Calu3 (cell line): ENCODE measurements around the gene NBAS. TPM values are rescaled to one million over a fixed set of nuclear protein-coding genes. Genes with fewer than 3 reads are reported as not detected.

Source experiments
- BruUV-seq: library from RNA; stranded (reverse); fragments of 400-500 nt; replicated peaks from 2 replicates; lab custom pipeline; 2021; lab: Mats Ljungman, UMichigan
- CTCF ChIA-PET: fragments of 300-600 bp; sonication (Branson Sonifier 250); formaldehyde crosslinking; loops from one replicate; lab custom pipeline; 2022; ENCODE audit warnings: antibody characterized with exemption; lab: Charles Lee
- DNase-seq: peaks from one replicate; pipeline ENCODE4 v3.0.0; 2022
- H3K27ac Mint-ChIP-seq: one replicate; pipeline ENCODE4 v1.8.0; 2022; ENCODE audit warnings: mixed read lengths; ENCODE audit not compliant: unreplicated experiment
- H3K27me3 Mint-ChIP-seq: one replicate; pipeline ENCODE4 v1.8.0; 2022; ENCODE audit warnings: mixed read lengths; ENCODE audit not compliant: unreplicated experiment
- H3K36me3 Mint-ChIP-seq: one replicate; pipeline ENCODE4 v1.8.0; 2022; ENCODE audit warnings: mild to moderate bottlenecking, moderate library complexity, mixed read lengths; ENCODE audit not compliant: insufficient read depth, unreplicated experiment
- H3K4me1 Mint-ChIP-seq: one replicate; pipeline ENCODE4 v1.8.0; 2022; ENCODE audit warnings: mild to moderate bottlenecking, low read depth, mixed read lengths; ENCODE audit not compliant: unreplicated experiment
- H3K4me3 Mint-ChIP-seq: one replicate; pipeline ENCODE4 v1.8.0; 2022; ENCODE audit warnings: mild to moderate bottlenecking, low read depth, moderate library complexity, mixed read lengths; ENCODE audit not compliant: unreplicated experiment
- H3K9me3 Mint-ChIP-seq: one replicate; pipeline ENCODE4 v1.8.0; 2022; ENCODE audit warnings: low read depth, mixed read lengths; ENCODE audit not compliant: unreplicated experiment
- intact Hi-C: fragments of 100-400 bp; cut with micrococcal nuclease; formaldehyde crosslinking; loops from one replicate; pipeline ENCODE4 v1.10.0; 2022; ENCODE audit not compliant: unreplicated experiment
- total RNA-seq: library from RNA; stranded (reverse); gene quantifications from 2 replicates; pipeline ENCODE4 v1.2.3, GENCODE V29; 2022
- TF ChIP-seq, protein P1 (sequence below): fragments of 200-600 bp; IDR thresholded peaks from one replicate; pipeline ENCODE4 v1.8.0; 2022; ENCODE audit warnings: antibody characterized with exemption; ENCODE audit not compliant: unreplicated experiment

Gene NBAS
- total RNA-seq, 1 experiment from 2014 or later, result 30.4 TPM

GRCh38 chr2:15498554-15498953, 62.6 kb downstream of the NBAS start:
- no peak for DNase-seq
- Mint-ChIP-seq H3K27ac (no peak overlapping the region), H3K27me3 (no peaks in the 10 kb centered on the region), H3K36me3 (peaks cover 5% of the 10 kb centered on the region), H3K4me1 (no peaks in the 10 kb centered on the region), H3K9me3 (no peaks in the 10 kb centered on the region), H3K4me3 (no peak overlapping the region)
- BruUV-seq, result no TSS peak
- CTCF ChIA-PET, result no interaction called here
- TF ChIP-seq, protein P1, sequence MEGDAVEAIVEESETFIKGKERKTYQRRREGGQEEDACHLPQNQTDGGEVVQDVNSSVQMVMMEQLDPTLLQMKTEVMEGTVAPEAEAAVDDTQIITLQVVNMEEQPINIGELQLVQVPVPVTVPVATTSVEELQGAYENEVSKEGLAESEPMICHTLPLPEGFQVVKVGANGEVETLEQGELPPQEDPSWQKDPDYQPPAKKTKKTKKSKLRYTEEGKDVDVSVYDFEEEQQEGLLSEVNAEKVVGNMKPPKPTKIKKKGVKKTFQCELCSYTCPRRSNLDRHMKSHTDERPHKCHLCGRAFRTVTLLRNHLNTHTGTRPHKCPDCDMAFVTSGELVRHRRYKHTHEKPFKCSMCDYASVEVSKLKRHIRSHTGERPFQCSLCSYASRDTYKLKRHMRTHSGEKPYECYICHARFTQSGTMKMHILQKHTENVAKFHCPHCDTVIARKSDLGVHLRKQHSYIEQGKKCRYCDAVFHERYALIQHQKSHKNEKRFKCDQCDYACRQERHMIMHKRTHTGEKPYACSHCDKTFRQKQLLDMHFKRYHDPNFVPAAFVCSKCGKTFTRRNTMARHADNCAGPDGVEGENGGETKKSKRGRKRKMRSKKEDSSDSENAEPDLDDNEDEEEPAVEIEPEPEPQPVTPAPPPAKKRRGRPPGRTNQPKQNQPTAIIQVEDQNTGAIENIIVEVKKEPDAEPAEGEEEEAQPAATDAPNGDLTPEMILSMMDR, result no peak
- intact Hi-C loops, result no loop called here

GRCh38 chr2:15494877-15495276, 66.3 kb downstream of the NBAS start:
- no TSS peak for BruUV-seq
- no peak overlapping the region for H3K4me3 Mint-ChIP-seq

GRCh38 chr2:15492773-15493325, 68.3 kb downstream of the NBAS start:
- H3K4me3 Mint-ChIP-seq, result no peak overlapping the region
- BruUV-seq, result no TSS peak
- intact Hi-C loops, result no loop called here
- CTCF ChIA-PET, result no interaction called here
- H3K4me1 Mint-ChIP-seq, result no peaks in the 10 kb centered on the region
- no peaks in the 10 kb centered on the region for H3K9me3 Mint-ChIP-seq
- no peaks in the 10 kb centered on the region for H3K27me3 Mint-ChIP-seq
- DNase-seq, result no peak
- H3K27ac Mint-ChIP-seq, result no peak overlapping the region
- H3K36me3 Mint-ChIP-seq, result no peaks in the 10 kb centered on the region
- TF ChIP-seq, protein P1, result no peak

More at GRCh38 chr2:15494877-15495276, 66.3 kb downstream of the NBAS start:
- intact Hi-C loops, result no loop called here
- Mint-ChIP-seq H3K9me3 (no peaks in the 10 kb centered on the region), H3K4me1 (no peaks in the 10 kb centered on the region), H3K36me3 (peaks cover 2% of the 10 kb centered on the region), H3K27me3 (no peaks in the 10 kb centered on the region), H3K27ac (no peak overlapping the region)
- CTCF ChIA-PET, result no interaction called here
- TF ChIP-seq, protein P1, result no peak
- DNase-seq, result no peak

DNA sequence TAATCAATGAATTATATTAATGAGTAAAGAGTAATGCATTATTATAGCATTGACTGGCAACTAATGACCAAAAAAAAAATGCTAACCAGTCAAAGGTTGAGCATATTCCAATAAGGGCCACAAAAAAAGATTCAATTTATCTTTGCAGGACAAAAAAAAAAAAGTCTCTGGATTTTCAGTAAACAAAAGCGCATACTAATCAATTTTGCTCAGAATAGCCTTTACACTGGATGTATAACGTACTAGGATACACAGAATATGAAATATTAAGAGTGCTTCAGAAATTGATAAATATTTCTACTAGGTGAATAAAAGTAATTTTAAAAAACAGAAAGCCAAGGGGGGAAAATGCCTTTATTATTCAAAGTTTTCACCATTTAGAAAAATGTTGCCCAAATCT, 74.4 kb downstream of the NBAS start:
- TF ChIP-seq, protein P1, result no peak
- Mint-ChIP-seq H3K27me3 (no peaks in the 10 kb centered on the region), H3K9me3 (no peaks in the 10 kb centered on the region), H3K4me1 (no peaks in the 10 kb centered on the region), H3K27ac (no peak overlapping the region), H3K4me3 (no peak overlapping the region), H3K36me3 (peaks cover 6% of the 10 kb centered on the region)
- intact Hi-C loops, result no loop called here
- no peak for DNase-seq
- BruUV-seq, result no TSS peak
- CTCF ChIA-PET, result no interaction called here
